ENCODE measurements around the gene COX4I2.

DNA sequence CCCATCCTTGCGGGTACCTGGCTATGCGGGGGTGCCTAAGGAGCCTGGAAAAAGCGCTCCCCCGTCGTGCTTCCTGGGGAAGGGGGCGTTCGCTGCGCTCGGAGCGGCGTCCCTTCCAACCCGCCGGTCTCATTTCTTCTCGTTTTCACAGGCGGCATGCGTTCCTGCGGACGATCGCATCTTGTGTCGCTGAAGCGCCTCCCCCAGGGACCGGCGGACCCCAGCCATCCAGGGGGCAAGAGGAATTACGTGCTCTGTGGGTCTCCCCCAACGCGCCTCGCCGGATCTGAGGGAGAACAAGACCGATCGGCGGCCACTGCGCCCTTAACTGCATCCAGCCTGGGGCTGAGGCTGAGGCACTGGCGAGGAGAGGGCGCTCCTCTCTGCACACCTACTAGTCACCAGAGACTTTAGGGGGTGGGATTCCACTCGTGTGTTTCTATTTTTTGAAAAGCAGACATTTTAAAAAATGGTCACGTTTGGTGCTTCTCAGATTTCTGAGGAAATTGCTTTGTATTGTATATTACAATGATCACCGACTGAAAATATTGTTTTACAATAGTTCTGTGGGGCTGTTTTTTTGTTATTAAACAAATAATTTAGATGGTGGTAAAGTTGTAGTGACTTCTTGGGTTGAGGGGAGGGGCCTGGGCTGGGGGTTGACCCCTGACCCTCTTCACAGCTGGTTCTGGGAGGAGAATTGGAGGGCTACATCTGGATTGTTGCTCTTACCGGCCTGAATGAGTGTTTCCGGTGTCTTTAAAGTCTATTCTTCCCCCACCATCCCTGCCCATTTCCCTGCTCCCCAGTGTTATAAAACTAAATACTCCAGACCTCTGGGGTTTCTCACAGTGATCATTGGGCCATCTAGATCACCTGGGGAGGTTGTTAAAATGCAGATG lies 31.6 kb upstream of the COX4I2 start:
- TF ChIP-seq POLR2AphosphoS5 (IDR thresholded peaks at IDR 0.05) (no peak), POLR2A (IDR thresholded peaks at IDR 0.05) (no peak)

All from breast epithelium (tissue), 3 donors.